COLO829 (cell line): ENCODE measurements around the gene POU6F1.
"Not testable (repeated sequence)": the region's sequence is repeated elsewhere in the genome, so short reads cannot be mapped to it uniquely, and the experiment has no call there.

Experiments
- DNase-seq: peaks from one replicate; pipeline ENCODE4 v3.0.0; 2012; ENCODE audit warnings: low spot score

Gene POU6F1

GRCh38 chr12:51227962-51228361 is 10.1 kb upstream of the POU6F1 start:
- DNase-seq, result no peak

GRCh38 chr12:51227112-51227511 is 9.2 kb upstream of the POU6F1 start:
- DNase-seq, result not testable (repeated sequence)

GRCh38 chr12:51225771-51226170 is 7.9 kb upstream of the POU6F1 start:
- no peak for DNase-seq

DNA sequence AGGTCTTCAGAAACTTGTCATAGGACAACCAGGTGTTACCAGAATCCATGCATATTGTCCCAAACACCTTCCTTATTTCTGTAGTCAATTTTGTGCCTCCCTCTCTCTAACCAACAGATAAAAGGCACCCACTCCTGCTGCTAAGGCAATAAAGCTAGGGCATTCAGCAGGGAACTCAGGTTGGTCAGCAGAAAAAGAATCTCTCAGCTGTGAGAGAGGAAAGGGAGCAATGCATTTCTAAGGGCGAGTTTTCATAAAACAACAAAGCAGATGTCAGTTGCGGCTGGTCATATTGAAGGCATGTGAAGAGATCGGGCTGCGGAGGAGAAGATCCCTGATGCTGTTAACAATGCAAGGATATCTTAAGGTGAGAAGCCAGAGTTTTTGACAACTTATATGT is 7.4 kb upstream of the POU6F1 start:
- DNase-seq, result no peak

DNA sequence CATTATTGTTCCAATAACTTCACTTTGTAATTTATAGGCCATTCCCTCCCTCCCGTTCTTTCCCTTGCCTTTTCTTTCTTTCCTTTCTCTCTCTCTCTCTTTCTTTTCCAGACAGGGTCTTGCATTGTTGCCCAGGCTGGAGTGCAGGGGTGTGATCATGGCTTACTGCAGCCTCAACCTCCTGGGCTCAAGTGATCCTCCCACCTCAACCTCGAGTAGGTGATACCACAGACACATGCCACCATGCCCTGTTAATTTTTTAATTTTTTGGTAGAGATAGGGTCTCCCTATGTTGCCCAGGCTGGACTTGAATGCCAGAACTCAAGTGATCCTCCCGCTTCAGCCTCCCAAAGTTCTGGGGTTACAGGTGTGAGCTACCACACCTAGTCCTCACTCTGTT is 6.8 kb upstream of the POU6F1 start:
- DNase-seq, result no peak

- DNase-seq, result no peak
These were observed 4.6 kb upstream of the POU6F1 start for GRCh38 chr12:51222461-51222860.

DNA sequence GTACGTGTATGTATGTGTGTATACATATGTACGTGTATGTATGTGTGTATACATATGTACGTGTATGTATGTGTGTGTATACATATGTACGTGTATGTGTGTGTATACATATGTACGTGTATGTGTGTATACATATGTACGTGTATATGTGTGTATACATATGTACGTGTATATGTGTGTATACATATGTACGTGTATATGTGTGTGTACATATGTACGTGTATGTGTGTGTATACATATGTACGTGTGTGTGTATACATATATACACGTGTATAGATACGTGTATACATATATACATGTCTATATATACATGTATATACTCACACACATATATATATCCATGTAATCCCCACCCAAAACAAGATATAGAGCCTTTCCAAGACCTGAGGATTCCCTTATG is 2.0 kb upstream of the POU6F1 start:
- DNase-seq, result not testable (repeated sequence)

- no peak for DNase-seq
These were observed 1.5 kb upstream of the POU6F1 start for GRCh38 chr12:51219322-51219721.

DNA sequence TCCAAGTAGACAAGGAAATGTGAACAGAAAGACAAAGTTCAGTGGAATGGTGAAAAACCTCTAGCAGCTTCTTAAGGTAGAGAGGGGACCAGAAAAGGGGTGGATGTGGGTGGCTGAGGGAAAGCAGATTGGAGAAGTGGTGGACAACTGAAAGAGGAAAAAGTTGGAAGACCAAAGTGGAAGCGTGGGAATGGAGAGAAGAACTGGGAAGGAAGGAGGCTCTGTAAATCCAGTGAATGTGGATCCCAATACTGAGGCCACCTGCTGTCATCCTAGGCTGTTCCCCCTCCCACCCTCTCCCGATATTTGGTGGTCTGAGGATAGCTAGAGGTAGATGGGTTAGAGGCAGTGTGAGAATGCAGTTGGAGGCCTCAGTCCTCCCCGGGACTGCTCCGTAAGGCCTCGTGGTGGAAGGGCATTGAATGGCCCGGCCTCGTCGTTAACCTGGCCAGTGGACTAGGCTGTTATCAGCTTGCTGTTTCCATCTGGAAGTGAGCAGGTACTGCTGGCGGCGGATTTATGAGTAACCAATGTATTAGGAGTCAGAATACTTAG is 822 bp upstream of the POU6F1 start:
- DNase-seq, result no peak

DNA sequence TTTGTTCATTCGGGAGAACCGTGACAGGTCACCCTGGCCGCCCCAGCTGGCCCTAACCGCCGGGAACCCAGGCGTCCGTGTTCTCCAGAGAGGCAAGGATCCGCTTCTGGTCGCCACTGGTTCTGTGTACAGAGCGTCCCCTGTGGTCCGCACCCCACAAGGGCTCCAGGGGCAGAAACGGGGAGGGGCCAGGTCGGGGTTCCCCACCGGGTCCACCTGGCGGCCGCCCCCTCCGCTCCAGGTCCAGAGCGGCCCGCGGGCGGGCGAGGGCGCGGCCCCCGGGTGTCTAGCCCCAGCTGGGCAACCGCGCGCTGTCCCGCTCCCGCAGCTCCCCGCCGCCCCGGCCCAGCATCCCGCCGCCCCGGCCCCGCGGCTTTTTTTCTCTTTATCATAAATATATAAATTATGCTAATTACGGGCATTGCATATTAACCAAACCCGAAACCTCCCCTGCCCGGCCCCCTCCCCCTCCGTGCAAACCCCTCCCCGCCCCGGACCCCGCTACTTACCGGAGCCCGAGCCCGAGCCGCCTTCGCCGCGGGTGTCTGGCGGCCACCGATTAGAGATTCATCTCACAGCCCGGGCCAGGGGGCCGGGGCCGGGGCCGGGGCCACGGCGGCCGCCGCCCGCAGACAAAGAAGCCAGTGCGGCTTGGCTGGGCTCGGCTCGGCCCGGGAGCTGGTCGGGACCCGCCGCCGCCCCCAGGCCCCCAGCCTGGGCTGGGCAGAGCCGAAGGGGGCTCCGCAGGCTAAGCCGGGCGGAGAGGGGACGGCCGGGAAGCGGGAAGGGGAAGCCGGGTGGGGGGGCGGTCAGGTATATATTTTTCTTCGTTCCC is 512 bp downstream of the POU6F1 start:
- DNase-seq, result no peak

DNA sequence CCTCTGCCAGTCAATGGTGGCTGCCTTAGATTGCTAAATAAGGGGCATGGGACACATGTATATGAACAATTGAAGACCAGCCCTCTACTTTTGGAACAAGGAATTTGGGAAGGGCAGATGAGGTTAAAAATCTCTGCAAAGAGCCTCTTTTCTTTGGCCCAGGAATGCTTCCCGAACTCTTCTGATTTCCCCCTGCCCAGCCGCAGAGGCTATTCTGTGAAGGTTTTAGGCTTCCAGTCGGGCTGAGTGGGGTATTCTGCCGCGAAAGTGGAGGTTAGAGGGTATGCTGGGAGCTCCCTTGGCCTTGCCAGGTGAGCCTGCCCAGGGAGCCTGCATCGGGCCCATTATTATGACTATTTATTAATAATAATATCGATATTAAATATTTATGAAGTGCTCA is 1.2 kb downstream of the POU6F1 start:
- no peak for DNase-seq

DNA sequence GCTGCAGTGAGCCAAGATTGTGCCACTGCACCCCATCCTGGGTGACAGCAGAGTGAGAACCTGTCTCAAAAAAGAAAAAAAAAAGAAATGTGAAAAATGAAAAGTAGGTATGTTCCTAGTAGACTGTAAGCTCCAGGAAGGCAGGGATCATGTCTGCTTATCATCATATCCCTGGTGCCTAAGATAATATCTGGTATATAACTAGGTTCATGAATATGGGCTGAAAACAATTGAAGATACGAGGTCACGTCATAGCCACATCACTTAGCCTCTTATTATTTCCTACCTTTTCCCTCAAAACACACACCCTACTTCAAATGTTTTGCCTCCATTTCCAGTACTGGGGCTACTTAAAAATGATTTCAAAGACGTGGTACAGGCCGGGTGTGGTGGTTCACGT is 3.0 kb downstream of the POU6F1 start:
- DNase-seq, result no peak

GRCh38 chr12:51210690-51211395 is 7.0 kb downstream of the POU6F1 start:
- DNase-seq, result peak; percentile 53

DNA sequence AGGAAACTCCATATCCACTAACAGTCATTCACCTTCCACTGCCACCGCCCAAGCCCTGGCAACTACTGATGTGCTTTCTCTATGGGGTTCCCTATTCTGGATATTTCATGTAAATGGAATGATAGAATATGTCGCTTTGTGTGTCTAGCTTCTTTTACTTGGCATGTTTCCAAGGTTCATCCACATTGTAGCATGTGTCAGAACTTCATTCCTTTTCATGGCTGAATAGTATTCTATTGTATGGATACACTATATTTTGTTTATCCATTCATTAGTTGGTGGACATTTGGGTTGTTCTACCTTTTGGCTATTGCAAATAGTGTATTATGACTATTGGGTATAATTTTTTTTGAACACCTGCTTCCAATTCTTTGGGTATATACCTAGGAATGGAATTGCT is 8.6 kb downstream of the POU6F1 start:
- DNase-seq, result no peak

DNA sequence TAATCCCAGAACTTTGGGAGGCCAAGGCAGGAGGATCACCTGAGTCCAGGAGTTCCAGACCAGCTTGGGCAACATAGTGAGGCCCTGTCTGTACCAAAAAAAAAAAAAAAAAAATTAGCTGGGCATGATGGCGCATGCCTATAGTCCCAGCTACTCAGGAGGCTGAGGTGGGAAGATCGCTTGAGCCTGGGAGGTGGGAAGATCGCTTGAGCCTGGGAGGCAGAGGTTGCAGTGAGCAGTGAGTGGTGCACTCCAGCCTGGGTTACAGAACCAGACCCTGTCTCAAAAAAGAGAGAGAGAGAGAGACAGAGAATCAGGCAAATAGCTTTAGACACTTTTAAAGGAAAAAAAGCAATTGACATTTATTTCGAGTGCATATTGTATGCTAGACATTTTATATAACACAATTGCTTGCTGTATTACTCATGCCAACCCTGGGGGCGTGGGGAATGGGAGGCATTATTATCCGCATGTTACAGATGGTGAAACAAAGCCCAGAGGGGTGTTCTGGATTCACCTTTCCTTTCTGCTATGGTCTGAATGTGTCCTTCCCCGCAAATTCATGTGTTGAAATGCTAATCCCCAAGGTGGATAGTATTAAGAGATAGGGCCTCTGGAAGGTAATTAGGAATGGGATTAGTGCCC is 9.7 kb downstream of the POU6F1 start:
- no peak for DNase-seq

GRCh38 chr12:51205350-51205749 is 12.5 kb downstream of the POU6F1 start:
- no peak for DNase-seq

DNA sequence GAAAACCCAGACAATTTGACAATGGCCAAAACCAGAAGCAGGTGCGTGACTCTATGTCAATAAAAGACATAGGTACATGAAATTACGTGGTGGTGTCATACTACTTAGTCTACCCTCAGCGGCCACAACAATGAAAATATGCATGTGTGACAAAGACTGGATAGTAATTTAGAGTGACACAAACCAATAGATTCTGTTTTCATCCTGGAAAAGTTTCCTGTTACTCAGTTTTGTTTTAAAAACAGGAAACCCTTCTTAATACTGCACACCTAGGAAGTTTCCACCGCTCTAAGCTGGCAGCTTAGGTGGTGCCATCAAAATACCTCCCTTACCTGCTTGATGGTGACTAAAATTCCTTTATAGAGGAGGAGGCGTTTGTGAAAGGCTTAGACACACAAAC is 15.1 kb downstream of the POU6F1 start:
- DNase-seq, result no peak

DNA sequence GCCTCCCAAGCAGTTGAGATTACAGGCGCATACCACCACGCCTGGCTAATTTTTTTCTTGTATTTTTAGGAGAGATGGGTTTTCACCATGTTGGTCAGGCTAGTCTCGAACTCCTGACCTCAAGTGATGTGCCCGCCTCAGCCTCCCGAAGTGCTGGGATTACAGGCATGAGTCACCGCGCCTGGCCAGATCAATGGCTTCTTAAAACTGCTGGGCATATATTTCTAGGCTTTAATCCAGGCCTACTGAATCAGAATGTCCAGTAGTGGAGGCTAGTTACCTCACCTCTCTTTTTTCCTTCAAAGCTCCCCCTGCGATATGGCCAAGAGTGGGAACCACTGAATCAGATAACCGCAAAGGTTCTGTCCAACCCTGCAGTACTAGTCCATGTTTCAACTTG is 17.1 kb downstream of the POU6F1 start:
- no peak for DNase-seq

- DNase-seq, result no peak
These were observed 17.7 kb downstream of the POU6F1 start for GRCh38 chr12:51200156-51200555.

GRCh38 chr12:51199366-51199945 is 18.4 kb downstream of the POU6F1 start:
- DNase-seq, result no peak

- no peak for DNase-seq
These were observed 19.1 kb downstream of the POU6F1 start for GRCh38 chr12:51198568-51199365.
